CD4-positive, alpha-beta T cell treated with Interleukin-2 at 100 ng/mL for 4 hours (primary cell): ENCODE measurements around the gene WWC2.
A peak's percentile ranks its signal among the peaks of the same experiment; 100 is the strongest.

Experiments
- DNase-seq: peaks from one replicate; pipeline ENCODE4 v3.0.0-alpha.2; 2020; ENCODE audit warnings: low spot score

WWC2 gene

DNA sequence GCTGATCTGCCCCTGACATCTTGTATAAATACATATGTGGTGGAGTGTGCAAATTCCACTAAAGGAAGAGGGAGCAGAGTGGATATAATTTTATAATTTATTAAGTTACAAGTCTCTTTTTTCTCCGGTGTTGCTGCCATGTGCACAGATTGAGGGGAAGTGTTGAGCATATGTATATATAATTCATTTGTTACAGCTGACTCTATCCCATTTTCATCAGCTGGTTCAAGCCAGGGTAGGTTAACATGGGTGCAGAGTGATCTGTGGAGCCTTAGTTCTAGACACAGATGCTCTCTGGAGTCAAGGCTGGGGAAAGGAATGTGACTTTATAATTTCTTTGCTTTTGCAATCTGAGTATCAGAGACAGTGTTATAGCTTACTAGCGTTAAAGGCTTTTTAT lies 103.5 kb downstream of the WWC2 start:
- DNase-seq = no peak

DNA sequence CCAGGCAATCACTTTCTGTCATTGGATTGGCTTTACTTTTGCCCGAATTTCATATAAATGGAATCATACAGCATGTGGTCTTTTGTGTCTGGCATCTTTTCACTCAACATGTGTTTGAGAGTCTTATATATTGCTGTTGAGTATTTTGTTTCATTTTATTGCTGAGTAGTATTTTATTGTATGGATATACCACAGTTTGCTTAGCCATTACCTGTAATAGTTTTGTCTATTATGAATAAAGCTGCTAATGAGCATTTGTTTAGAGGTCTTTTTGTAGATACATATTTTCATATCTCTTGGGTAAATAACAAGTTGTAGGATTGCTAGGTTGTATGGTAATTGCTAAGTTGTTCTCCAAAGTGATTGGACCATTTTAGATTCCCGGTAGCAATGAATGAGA lies 105.7 kb downstream of the WWC2 start:
- DNase-seq = no peak

DNA sequence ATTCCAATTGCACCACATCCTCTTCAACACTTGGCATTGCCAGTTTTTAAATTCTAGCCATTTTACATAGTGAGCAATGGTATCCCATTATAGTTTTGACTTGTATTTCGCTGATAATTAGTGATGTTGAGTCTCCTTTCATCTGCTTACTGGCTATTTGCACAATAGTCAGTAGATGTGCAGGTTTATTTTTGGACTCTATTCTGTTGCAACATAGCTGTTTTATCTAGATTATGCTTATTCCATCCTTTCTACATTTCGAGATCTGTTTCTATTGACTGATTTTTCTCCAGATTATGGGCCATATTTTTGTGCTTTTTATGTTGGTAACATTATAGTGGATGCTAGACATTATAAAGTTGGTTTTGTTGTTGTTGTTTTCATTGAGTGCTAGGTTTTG lies 106.1 kb downstream of the WWC2 start:
- no peak for DNase-seq

DNA sequence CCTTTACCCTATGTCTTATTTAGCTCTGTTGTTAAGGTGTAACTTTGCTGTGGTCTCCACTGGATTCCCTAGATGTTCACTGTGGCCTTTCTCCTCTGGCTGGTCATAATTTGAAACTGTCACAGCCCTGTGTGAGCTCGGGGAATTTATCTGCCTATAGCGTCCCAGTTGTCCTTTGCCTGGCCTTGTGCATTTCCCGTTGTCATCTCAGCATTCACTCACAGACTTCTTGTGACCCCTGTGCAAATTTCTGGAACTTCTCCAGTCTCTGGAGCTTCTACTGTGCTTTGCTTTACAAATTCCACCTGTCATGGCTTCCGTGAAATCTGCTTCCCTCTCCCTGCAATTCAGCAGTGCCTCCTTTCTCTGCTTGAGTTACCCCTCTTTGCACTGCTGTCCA lies 106.7 kb downstream of the WWC2 start:
- no peak for DNase-seq

DNA sequence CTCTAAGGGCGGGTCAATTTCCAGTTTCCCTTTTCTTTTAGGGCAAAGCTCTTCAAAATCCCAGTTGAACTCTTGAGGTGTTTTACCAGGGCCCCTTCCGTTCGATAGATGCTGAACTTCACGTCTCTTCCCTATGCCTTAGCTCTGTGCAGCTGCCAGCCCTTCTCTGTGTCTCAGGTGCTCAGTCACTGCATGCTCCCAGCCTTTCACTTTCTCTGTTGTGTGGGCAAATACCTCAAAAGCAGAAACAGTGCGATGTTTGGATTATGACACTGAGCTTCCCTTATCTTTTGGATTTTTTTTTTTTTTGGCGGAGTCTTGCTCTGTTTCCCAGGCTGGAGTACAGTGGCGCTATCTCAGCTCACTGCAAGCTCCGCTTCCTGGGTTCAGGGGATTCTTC lies 112.5 kb downstream of the WWC2 start:
- no peak for DNase-seq

DNA sequence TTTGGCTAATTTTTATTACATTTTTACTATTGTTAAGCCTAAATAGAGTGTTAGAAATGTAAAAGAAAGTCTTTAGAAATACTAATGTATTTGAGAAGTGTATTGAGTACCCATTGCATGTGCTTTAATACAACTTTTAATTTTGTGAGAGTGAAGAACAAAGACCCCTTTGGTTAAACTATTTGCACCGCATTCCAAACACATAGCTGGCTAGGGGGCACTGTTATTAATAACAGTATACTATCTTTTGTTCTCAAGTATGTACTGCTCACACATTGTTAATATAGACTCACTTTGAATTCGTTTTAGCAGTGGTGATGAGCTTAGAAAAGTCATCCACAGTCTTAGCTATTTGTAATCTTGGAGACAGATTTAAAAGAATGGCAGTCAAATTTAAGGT lies 114.9 kb downstream of the WWC2 start:
- DNase-seq = no peak

DNA sequence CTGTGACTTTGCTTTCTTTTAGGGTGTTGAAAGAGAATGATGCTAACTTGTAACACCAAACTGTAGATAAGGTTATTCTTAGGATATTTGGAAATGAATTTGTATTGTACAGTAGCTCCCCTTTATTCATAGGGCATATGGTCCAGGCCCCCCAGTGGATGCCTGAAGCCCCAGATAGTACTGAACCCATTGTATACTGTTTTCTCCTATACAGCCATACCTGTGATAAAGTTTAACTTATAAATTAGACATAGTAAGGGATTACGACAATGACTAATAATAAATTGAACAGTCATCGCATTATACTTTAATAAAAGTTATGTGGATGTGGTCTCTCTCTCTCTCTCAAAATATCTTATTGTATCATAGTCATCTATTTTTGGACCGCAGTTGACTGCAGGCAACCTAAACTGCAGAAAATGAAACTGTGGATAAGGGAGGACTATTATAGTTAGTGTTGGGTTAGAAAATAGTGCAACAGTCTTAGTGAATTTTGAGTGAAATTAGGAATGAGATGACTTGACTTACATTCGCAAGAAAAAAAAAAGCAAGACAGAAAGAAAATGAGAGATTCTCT lies 115.9 kb downstream of the WWC2 start:
- DNase-seq = no peak

DNA sequence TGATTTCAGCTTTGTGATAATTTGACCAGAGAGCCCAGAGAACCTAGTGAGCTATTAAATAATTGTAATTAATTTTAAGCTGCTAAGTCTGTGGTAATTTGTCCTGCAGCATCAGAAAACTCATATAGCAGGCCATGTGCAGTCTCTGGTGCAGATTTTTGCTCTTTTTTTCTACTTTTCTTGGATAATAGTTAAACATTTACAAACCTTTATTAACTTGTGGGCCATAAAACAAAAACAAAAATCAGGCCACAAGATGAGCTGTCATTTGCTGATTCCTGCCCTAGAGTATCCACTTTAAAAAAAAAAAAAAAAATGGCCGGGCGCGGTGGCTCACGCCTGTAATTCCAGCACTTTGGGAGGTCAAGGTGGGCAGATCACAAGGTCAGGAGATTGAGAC lies 121.2 kb downstream of the WWC2 start:
- DNase-seq = no peak

DNA sequence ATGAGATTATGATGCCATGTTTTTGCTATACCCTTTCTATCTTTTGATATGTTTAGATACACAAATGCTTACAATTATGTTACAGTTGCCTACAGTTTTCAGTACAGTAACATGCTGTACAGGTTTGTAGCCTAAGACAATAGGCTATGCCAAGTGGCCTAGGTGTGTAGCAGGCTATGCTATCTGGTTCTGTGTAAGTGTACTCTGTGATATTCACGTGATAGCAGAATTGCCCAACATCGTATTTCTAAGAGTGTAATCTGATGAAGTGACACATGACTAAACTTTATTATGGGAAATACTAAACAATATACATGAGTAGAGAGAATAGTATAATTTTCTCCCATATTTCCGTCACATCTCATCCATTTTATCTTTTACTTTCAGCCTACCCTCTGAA lies 124.0 kb downstream of the WWC2 start:
- no peak for DNase-seq

DNA sequence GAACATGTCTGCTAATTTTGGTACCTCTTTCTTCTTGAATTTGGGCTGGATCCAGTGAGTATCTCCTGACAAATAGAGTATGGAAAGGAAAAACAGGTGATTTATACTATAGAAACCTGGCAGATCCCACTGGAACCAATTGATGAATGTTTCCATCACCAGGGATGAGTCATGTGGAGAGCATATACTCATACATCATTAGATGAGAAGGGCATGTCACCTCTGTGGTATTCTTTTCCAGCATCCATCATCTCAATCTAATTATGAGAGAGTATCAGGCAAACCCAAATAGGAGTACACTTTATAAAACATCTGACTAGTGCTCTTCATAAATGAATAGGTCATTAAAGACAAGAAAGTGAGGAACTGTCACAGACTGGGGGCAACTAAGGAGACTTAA lies 130.3 kb downstream of the WWC2 start:
- no peak for DNase-seq

DNA sequence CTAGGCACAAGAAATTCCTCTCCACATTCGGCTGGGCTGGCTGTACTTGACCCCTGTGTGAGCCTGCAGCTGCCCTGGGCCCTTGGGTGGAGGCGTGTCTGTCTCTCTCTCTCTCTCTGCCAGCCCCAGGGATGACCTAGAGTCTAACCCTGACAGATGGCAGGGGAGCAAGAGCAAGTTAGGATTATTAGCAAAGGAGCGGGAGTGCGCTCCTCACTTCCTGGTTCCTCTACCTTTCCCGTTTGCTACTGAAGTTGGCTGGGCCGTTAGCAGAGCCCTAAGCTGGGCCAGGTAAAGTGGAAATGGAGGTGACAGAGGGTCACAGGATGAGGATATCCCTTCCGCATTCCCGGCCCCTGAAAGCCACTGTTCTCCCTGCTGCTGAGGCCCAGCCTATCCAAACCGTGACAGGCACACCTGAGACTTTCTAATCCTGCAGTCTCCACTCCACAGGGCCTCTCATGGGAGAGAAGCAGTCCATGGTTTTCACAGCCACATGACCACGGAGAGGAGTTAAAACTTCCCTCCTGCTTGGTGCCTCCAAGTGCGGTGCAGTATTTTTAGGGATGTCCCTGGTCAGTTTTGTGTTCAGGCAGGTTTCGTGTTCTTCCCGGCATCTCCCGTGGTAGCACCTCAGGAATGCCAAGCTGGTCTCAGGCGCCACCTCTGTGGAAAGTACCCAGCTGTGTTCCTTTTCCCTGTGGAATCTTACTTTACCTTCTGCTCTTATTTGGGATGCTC lies 141.7 kb downstream of the WWC2 start:
- no peak for DNase-seq

DNA sequence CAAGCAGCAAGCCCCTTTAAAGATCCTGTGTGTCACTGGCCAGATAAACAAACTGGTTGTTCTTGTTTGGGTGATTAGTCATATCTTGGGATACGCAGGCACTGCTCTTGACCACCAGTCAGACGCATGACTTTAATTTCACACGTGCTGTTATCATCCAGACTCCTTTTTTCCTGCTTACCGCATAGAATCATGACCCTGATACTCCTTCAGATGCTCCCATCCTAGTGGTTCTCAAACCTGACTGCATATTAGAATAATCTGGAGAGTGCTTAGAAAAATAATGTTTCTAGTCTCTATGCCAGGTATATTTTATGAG lies 142.2 kb downstream of the WWC2 start:
- DNase-seq = no peak

DNA sequence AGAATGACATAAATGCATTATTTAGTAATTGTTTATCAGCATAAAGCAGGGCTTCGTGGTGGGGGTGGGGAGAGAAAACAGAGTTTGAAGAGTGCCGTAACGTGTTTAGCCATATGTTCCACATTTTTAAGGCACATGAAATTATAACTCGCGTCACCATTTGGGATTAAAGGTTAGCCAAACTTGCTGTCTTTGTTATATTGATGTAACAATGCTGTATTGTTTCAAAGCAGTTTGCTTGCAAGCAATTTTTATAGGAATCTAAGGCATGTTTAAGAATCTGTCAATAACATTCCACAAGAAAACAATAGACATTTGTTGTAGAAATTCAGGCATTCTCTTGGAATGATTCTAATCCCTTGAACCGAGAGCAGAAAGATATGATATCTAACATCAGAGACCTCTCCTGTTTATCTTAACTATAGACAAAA lies 142.7 kb downstream of the WWC2 start:
- DNase-seq = no peak

DNA sequence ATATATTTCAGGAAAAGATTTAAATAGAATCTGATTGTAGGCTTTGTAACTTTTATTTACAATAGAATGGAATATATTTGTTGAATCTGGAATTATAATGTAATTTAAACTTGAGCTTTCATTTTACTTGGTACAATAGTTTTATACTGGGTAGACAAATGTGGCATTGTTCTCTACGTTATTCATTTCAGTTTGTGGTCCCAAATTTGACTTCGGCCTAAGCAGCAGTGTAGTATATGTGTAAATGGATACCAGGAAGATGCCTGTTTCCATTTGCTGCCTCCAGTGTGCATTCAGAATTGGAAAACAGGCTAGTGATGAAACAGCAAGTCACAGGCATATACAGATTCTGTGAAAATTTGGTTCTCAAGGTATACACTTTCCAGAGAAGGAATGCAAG lies 143.2 kb downstream of the WWC2 start:
- no peak for DNase-seq

DNA sequence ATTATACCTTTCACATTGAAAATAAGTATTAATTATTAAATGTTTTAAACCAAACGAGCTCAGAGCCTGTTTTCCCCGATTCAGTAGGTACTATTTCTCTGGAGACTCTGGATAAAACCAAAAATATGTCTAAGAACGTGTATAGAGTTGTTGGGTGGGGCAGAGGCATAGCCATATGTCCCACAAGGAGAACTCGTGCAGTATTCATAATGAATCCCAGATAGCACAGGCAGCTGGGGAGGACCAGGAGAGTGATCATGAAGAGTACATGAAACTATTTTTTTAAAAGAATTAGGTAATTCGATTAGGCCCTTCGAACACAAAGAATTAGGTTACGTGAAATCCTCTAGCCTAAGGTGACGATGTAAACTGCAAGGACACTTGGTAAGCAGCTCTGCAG lies 145.0 kb downstream of the WWC2 start:
- DNase-seq = no peak

DNA sequence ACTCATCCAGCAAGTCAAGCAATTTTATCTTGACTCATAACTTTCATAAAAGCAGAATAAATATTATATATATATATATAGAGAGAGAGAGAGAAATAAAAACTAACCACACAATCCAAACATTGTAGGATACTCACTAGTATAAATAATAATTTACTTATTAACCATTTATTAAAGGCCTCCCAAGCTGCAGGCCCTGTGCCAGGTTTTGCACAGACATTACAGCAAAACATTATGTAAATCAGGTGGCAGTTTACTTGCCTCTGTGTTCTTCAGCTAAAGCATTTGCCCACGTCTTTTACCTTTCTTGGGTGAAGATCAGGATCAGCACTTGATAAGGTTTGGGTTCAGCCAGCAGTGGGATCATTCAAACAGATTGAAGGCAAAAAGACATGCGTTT lies 145.4 kb downstream of the WWC2 start:
- no peak for DNase-seq

DNA sequence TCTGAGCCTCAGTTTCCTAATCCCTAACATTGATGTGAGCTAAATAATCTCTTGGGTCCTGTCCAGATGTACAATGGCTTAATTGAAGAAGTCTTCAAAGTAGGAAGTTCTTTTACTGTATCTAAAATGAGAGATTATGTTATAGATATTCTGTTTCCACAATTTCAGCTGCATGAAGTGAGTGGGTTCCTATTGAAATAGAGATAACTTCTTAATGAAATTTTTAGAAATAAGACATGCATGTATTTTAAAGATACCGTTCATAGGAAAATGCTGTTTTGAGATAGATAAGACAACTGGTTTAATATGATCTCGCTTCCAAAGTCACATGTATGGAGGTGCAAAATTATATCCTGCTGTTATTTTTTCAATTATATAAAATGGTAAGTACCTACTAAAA lies 149.1 kb downstream of the WWC2 start:
- DNase-seq = no peak

DNA sequence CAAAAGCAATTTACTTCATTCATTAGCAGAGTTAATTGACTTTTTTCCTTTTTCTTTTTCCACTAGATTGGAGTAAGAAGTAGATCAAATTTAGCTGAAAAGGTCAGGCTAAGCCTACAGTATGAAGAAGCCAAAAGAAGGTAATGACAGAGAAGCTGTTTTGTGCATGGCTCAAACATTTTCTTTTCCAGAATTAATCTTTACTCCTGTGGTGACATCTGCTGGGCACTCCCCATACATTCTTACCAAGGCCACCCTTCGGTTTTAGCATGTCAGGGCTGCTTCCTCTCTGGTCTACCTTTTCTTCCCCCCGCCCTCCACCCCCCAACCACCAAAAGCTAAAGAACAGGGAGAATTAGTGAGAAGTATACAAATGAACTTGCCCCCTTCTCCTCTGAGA lies 150.8 kb downstream of the WWC2 start:
- peak; percentile 2 for DNase-seq

DNA sequence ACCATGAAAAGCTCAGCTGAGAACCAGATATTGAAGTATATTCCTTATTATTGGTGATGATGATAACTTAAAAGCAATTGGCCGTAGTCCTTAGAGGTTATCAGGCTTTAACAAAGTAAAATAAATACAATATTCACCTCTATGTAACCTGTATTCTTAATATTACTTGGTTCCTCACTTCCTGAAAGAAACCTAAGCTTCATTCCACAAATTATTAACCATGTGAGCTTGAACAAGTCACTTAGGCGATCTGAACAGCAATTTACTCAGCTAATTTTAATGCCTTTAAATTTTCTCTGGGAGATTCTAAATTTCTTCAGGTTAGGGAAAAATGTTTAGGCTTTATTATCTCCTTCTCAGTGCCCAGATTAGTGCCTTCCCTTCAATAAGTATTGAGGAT lies 151.8 kb downstream of the WWC2 start:
- no peak for DNase-seq

DNA sequence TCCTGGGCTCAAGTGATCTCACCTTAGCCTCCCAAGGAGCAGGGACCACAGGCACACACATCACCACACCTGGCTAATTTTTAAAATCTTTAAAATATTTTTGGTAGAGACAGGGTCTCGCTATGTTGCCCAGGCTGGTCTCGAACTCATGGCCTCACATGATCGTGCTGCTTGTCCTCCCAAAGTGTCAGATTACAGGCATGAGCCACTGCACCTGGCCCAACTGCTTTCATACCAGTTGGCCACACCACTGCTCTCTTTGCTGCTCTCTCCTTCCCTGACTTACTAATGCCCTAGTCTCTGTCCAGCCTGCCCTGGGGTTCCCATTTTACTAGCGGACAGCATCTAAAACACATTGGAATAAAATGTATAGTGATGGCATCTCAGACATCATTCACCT lies 153.9 kb downstream of the WWC2 start:
- DNase-seq = no peak

DNA sequence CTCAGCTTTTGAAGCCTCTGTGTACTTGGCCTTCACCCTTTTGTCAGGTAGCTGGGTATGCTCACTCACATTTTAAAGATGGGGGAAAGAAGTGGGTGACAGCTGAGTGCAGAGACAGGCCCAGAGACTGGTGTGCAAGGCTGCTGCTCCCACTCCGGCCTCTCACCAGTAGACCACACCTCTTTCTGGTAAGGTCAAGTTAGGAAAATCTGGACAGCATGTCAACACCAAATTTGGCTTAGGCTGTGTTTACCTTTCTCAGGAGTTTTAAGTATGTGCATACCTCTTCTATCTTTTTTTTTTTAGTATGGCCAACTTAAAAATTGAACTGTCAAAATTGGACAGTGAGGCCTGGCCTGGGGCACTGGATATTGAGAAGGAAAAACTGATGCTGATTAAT lies 154.4 kb downstream of the WWC2 start:
- no peak for DNase-seq

DNA sequence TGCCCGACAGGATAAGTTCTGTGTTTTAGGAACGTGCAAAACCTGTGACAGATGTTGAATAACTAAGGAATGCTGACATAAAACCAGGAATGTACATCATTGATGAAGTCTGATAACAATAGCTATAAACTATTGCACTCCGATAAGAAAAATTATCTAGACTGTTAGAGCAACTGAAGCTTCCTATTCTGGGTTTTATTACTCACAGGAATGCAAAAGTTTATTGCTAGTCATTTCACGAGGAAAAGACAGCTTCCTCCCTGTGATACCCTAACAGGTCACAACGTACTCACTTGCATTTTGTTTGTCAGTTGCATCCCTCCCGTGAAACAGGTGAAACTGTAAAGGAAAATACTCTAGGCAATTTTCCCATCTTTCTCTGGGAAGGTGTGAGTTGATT lies 155.1 kb downstream of the WWC2 start:
- no peak for DNase-seq

DNA sequence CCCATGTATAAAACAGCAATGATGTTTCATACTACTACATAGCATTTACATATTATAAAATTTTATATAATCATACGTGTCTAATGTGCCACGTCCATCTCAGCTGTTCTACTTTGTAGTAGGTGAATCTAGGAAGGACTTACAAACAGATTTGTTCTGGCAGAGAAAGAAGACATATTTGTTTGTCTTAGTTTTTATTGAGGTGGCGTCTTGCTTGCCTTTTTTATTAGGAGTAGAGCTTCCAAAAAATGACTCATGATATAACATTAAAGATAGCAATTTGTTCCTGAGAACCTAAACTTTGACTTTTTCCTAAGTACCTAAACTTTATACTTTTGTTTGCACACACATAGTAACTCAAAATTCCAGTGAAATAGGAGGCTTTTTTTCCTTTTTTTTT lies 156.4 kb downstream of the WWC2 start:
- no peak for DNase-seq

DNA sequence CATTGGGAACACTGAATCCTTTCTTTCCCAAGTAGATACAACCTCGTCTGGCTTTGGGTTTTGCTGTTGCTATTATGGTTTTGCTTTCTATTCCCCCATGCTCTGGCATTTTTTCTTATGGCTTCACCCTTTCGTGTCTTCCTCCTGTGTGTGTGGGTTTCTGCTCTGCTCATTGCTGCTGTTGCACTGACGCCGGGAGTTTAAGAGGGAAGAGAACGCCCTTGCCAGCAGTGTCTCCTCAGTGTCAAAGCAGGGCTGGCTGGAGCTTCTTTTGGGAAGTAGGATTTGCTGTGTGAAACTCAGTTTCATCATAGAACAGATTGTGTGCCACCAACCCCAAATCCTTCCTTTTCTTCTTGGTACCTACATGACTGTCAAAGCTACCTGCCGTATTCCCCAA lies 157.3 kb downstream of the WWC2 start:
- DNase-seq = no peak
